Liver (tissue), 9 donors: ENCODE data around the gene SLC2A9. TPM values are rescaled to one million over a fixed set of nuclear protein-coding genes. Genes with fewer than 3 reads are reported as not detected.

ENCODE experiments used
- DNase-seq: peaks from one replicate; pipeline ENCODE4 v3.0.0-alpha.2; 2017; ENCODE audit warnings: low spot score
- H3K27ac ChIP-seq, 2 donors: one replicate each; pipeline ENCODE4 v1.7.0; 2013; ENCODE audit warnings: inconsistent platforms in 2 of 2, low read length in 2 of 2, control low read depth in 1 of 2, low read depth in 1 of 2, mild to moderate bottlenecking in 1 of 2
- H3K27me3 ChIP-seq, 4 donors: one replicate each; pipeline versions ENCODE4 v1.6.1 to v1.7.0; 2013; ENCODE audit warnings: low read length in 3 of 4, inconsistent platforms in 1 of 4, mild to moderate bottlenecking in 1 of 4, moderate library complexity in 1 of 4; ENCODE audit not compliant: control insufficient read depth in 4 of 4, insufficient read depth in 4 of 4
- H3K36me3 ChIP-seq, 4 donors: one replicate each; pipeline versions ENCODE4 v1.6.1 to v1.7.0; 2013; ENCODE audit warnings: low read length in 3 of 4, mild to moderate bottlenecking in 3 of 4, low read depth in 1 of 4, moderate library complexity in 1 of 4; ENCODE audit not compliant: control insufficient read depth in 4 of 4, insufficient read depth in 3 of 4
- H3K4me1 ChIP-seq, 4 donors: one replicate each; pipeline versions ENCODE4 v1.6.1 to v1.7.0; 2013; ENCODE audit warnings: low read length in 3 of 4, mild to moderate bottlenecking in 3 of 4, moderate library complexity in 1 of 4; ENCODE audit not compliant: control insufficient read depth in 4 of 4, insufficient read depth in 4 of 4
- H3K4me3 ChIP-seq, 3 donors: one replicate each; pipeline versions ENCODE4 v1.6.1 to v1.7.0; 2013; ENCODE audit warnings: low read length in 3 of 3, control low read depth in 1 of 3, low read depth in 1 of 3, mild to moderate bottlenecking in 1 of 3
- H3K9ac ChIP-seq, 2 donors: one replicate each; pipeline ENCODE4 v1.7.0; 2013; ENCODE audit warnings: low read length in 2 of 2, mild to moderate bottlenecking in 2 of 2, moderate library complexity in 2 of 2, control low read depth in 1 of 2, low read depth in 1 of 2
- H3K9me3 ChIP-seq, 4 donors: one replicate each; pipeline versions ENCODE4 v1.6.1 to v1.7.0; 2013; ENCODE audit warnings: low read length in 3 of 4; ENCODE audit not compliant: control insufficient read depth in 4 of 4
- EGR1 ChIP-seq, 2 donors: IDR thresholded peaks; 2 replicates each; pipeline ENCODE4 v1.6.1; 2016 to 2018; ENCODE audit warnings: antibody characterized with exemption in 2 of 2, low read depth in 2 of 2
- FOXA1 ChIP-seq: IDR thresholded peaks from 2 replicates; pipeline ENCODE4 v1.6.1; 2016; ENCODE audit warnings: antibody characterized with exemption
- FOXA2 ChIP-seq: IDR thresholded peaks from 2 replicates; pipeline ENCODE4 v1.6.1; 2016; ENCODE audit warnings: antibody characterized with exemption
- HNF4A ChIP-seq, 2 donors: conservative IDR thresholded peaks; 2 replicates each; pipeline ENCODE4 v1.6.1; 2016; ENCODE audit warnings: antibody characterized with exemption in 2 of 2, mild to moderate bottlenecking in 2 of 2
- HNF4G ChIP-seq: IDR thresholded peaks from 2 replicates; pipeline ENCODE4 v1.6.1; 2016; ENCODE audit warnings: antibody characterized with exemption
- JUND ChIP-seq, 2 donors: IDR thresholded peaks; 2 replicates each; pipeline ENCODE4 v1.6.1; 2016; ENCODE audit warnings: antibody characterized with exemption in 2 of 2
- MAX ChIP-seq: IDR thresholded peaks from 2 replicates; pipeline ENCODE4 v1.6.1; 2016; ENCODE audit warnings: antibody characterized with exemption
- NR2F2 ChIP-seq: IDR thresholded peaks from 2 replicates; pipeline ENCODE4 v1.6.1; 2016; ENCODE audit warnings: antibody characterized with exemption
- RAD21 ChIP-seq, 2 donors: IDR thresholded peaks; 2 replicates each; pipeline ENCODE4 v1.6.1; 2016; ENCODE audit warnings: antibody characterized with exemption in 2 of 2, mild to moderate bottlenecking in 2 of 2
- RXRA ChIP-seq, 2 donors: IDR thresholded peaks; 2 replicates each; pipeline ENCODE4 v1.6.1; 2017 to 2018; ENCODE audit warnings: antibody characterized with exemption in 2 of 2, mild to moderate bottlenecking in 1 of 2
- SP1 ChIP-seq: IDR thresholded peaks from 2 replicates; pipeline ENCODE4 v1.6.1; 2018; ENCODE audit warnings: antibody characterized with exemption, mild to moderate bottlenecking
- TAF1 ChIP-seq: conservative IDR thresholded peaks from 2 replicates; pipeline ENCODE4 v1.6.1; 2016; ENCODE audit warnings: antibody characterized with exemption, mild to moderate bottlenecking
- YY1 ChIP-seq: IDR thresholded peaks from 2 replicates; pipeline ENCODE4 v1.6.1; 2016; ENCODE audit warnings: antibody characterized with exemption, mild to moderate bottlenecking
- ZBTB33 ChIP-seq: IDR thresholded peaks from 2 replicates; pipeline ENCODE4 v1.6.1; 2016; ENCODE audit warnings: antibody characterized with exemption
- WGBS: extraction: QIAGEN DNeasy Blood & Tissue Kit; methylation state at CpG from one replicate; pipeline ENCODE4 v1.1.7; 2013; 5-methylcytosine and 5-hydroxymethylcytosine counted together
- polyA plus RNA-seq, 2 donors: library from polyadenylated mRNA; stranded (reverse) in 1 of 2; unstranded in 1 of 2; fragments of 200-250 nt in 1 of 2; fragments of >200 nt in 1 of 2; fragmentation: Nextera tagmentation in 1 of 2; extraction: Ambion mirVana in 1 of 2; gene quantifications; one replicate each; pipeline versions ENCODE4 v1.2.1 to v1.2.3, GENCODE V29; 2013 to 2015
- total RNA-seq, 2 donors: library from RNA; depleted of rRNA; stranded (reverse); fragments of >200 nt; gene quantifications; one replicate each; pipeline ENCODE4 v1.2.3, GENCODE V29; 2014
- TF ChIP-seq, protein P1 (sequence below): fragments of 150-350 bp; IDR thresholded peaks from 2 replicates; pipeline ENCODE4 v1.5.1; 2017; ENCODE audit warnings: improper control_type of control experiment, low read depth, low read length; ENCODE audit not compliant: missing input control
- TF ChIP-seq, protein P2 (sequence below): IDR thresholded peaks from 2 replicates; pipeline ENCODE4 v1.6.1; 2016; ENCODE audit warnings: antibody characterized with exemption
- TF ChIP-seq, protein P3 (sequence below): IDR thresholded peaks from 2 replicates; pipeline ENCODE4 v1.6.1; 2016; ENCODE audit warnings: antibody characterized with exemption, mild to moderate bottlenecking
- donor health status: healthy.
- donor health status: healthy.
- donor health status: healthy.
- donor health status: healthy.
- donor health status: healthy.

The SLC2A9 gene
- total and polyA plus RNA-seq, 4 donors: 6.2 to 49.0 (median 21.6) TPM

DNA sequence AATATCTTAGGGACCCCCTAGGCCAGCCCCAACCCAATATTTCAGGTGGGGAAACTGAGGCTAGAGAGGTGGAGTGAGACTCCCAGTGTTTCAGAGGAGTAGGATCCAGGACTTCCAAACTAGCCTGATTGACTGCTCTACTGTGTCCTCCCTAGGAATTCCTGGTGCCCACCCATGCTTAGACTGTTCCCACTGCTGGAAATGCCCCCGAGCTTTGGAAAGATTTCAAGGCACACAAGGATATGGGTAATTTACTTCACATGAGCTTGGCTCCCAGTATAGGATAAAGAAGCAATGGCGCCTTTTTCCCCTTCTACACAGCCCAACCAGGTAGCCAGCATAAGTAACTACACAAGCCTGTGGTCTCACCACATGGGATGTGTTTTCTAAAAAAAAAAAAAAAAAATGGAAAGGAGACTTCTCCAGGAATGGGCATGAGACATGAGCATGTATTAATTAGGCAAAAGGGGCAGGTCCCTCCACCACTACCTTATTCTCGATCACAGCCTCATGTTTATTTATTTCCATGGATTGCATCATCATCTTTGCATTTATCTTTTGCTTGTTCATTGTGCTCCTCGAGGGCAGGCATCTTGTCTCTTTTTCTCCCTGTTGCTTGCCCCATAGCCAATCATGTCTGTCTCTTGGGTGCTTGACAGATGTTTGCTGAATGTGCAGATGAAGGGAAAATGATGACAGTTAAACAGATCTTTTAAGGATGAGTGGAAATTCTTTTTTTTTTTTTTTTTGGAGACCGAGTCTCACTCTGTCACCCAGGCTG lies 173.1 kb downstream of the SLC2A9 start (continued):
- TF ChIP-seq, protein P1, sequence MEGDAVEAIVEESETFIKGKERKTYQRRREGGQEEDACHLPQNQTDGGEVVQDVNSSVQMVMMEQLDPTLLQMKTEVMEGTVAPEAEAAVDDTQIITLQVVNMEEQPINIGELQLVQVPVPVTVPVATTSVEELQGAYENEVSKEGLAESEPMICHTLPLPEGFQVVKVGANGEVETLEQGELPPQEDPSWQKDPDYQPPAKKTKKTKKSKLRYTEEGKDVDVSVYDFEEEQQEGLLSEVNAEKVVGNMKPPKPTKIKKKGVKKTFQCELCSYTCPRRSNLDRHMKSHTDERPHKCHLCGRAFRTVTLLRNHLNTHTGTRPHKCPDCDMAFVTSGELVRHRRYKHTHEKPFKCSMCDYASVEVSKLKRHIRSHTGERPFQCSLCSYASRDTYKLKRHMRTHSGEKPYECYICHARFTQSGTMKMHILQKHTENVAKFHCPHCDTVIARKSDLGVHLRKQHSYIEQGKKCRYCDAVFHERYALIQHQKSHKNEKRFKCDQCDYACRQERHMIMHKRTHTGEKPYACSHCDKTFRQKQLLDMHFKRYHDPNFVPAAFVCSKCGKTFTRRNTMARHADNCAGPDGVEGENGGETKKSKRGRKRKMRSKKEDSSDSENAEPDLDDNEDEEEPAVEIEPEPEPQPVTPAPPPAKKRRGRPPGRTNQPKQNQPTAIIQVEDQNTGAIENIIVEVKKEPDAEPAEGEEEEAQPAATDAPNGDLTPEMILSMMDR: no peak
- no peak for TF ChIP-seq ZBTB33
- TF ChIP-seq EGR1 (IDR thresholded peaks at IDR 0.05; ENCODE audit: low read depth in 2 of 2): no peak

DNA sequence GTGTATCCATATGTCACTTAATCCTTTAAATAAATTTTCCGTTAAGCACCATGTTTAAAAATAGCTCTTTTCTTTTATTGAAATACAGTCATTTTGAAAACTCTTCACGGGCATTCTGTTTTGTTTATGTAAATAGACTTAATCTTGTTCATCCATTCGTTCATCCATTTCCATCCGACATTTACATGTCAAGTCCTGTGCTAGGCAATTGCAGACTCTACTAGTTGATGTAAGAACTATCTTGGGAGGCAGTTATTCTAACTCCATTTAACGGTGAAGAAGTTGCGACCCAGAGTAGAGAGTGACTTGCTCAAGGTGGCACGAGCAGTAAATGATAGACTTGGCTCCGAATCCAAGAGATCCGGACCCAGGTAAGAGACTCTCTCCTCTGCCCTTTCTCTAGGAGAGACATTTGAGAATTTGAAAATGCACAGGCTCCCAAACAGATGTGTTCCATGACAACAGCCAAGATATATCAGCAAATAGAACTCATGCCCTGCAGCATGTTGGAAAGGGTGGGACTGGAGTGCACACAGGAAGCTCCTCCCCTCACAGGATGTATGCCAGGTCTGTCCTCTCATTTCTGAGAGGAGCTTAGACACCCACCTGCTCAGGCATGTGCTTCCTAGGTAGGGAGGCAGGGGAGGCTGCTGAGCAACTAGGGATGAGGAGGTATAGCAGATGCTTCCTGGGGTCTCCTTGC lies 175.4 kb downstream of the SLC2A9 start:
- Histone ChIP-seq H3K9ac (no peak overlapping the region), H3K27me3 (no peaks in the 10 kb centered on the region), H3K4me3 (no peak overlapping the region), H3K36me3 (peaks cover 0 to 3% (median 0%) of the 10 kb centered on the region in 4 donors), H3K4me1 (no peaks in the 10 kb centered on the region), H3K9me3 (peaks cover 0 to 11% (median 3%) of the 10 kb centered on the region in 4 donors), H3K27ac (no peak overlapping the region)
- DNase-seq: no peak
- TF ChIP-seq, protein P2, sequence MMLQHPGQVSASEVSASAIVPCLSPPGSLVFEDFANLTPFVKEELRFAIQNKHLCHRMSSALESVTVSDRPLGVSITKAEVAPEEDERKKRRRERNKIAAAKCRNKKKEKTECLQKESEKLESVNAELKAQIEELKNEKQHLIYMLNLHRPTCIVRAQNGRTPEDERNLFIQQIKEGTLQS: no peak
- TF ChIP-seq TAF1 (no peak), JUND (IDR thresholded peaks at IDR 0.05) (no peak), FOXA2 (no peak), MAX (no peak), RXRA (IDR thresholded peaks at IDR 0.05) (no peak), RAD21 (IDR thresholded peaks at IDR 0.05) (no peak), YY1 (no peak), HNF4A (conservative IDR thresholded peaks at IDR 0.05) (no peak), HNF4G (no peak), FOXA1 (no peak), NR2F2 (no peak), SP1 (no peak), ZBTB33 (no peak)
- TF ChIP-seq, protein P1: no peak
- TF ChIP-seq, protein P3, sequence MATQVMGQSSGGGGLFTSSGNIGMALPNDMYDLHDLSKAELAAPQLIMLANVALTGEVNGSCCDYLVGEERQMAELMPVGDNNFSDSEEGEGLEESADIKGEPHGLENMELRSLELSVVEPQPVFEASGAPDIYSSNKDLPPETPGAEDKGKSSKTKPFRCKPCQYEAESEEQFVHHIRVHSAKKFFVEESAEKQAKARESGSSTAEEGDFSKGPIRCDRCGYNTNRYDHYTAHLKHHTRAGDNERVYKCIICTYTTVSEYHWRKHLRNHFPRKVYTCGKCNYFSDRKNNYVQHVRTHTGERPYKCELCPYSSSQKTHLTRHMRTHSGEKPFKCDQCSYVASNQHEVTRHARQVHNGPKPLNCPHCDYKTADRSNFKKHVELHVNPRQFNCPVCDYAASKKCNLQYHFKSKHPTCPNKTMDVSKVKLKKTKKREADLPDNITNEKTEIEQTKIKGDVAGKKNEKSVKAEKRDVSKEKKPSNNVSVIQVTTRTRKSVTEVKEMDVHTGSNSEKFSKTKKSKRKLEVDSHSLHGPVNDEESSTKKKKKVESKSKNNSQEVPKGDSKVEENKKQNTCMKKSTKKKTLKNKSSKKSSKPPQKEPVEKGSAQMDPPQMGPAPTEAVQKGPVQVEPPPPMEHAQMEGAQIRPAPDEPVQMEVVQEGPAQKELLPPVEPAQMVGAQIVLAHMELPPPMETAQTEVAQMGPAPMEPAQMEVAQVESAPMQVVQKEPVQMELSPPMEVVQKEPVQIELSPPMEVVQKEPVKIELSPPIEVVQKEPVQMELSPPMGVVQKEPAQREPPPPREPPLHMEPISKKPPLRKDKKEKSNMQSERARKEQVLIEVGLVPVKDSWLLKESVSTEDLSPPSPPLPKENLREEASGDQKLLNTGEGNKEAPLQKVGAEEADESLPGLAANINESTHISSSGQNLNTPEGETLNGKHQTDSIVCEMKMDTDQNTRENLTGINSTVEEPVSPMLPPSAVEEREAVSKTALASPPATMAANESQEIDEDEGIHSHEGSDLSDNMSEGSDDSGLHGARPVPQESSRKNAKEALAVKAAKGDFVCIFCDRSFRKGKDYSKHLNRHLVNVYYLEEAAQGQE: no peak
- WGBS: 94% methylated on average over 9 of the region's 9 CpGs
